ENCODE data around the gene KIFC3. TPM values are rescaled to one million over a fixed set of nuclear protein-coding genes. Genes with fewer than 3 reads are reported as not detected.
"Not testable (repeated sequence)": the region's sequence is repeated elsewhere in the genome, so short reads cannot be mapped to it uniquely, and the experiment has no call there.

The KIFC3 gene
- total RNA-seq, 1 donor from 2014 or later: 25.1 TPM

GRCh38 chr16:57797526-57798266 is 4.6 kb downstream of the KIFC3 start:
- Mint-ChIP-seq H3K27ac (ENCODE audit: unreplicated experiment) (no peak overlapping the region), H3K27me3 (ENCODE audit: low read depth) (no peaks in the 10 kb centered on the region), H3K4me3 (no peak overlapping the region), H3K9me3 (no peaks in the 10 kb centered on the region), H3K4me1 (peaks cover 33% of the 10 kb centered on the region), H3K36me3 (ENCODE audit: low read depth) (no peaks in the 10 kb centered on the region)
- no peak for DNase-seq (ENCODE audit: low read depth, low spot score)
- TF ChIP-seq CTCF (conservative IDR thresholded peaks at IDR 0.05): no peak

- no peak for TF ChIP-seq CTCF (conservative IDR thresholded peaks at IDR 0.05)
- Mint-ChIP-seq H3K4me1 (peaks cover 30% of the 10 kb centered on the region), H3K27me3 (ENCODE audit: low read depth) (no peaks in the 10 kb centered on the region), H3K27ac (ENCODE audit: unreplicated experiment) (no peak overlapping the region), H3K9me3 (no peaks in the 10 kb centered on the region), H3K36me3 (ENCODE audit: low read depth) (no peaks in the 10 kb centered on the region), H3K4me3 (no peak overlapping the region)
- DNase-seq (ENCODE audit: low read depth, low spot score): no peak
Measured at GRCh38 chr16:57797216-57797525, 5.1 kb downstream of the KIFC3 start.

GRCh38 chr16:57796014-57796413 is 6.3 kb downstream of the KIFC3 start:
- not testable (repeated sequence) for H3K27ac Mint-ChIP-seq (ENCODE audit: unreplicated experiment); DNase-seq (ENCODE audit: low read depth, low spot score); H3K27me3 Mint-ChIP-seq (ENCODE audit: low read depth); H3K36me3 Mint-ChIP-seq (ENCODE audit: low read depth); H3K9me3 Mint-ChIP-seq; H3K4me3 Mint-ChIP-seq
- peaks cover 24% of the 10 kb centered on the region for H3K4me1 Mint-ChIP-seq

GRCh38 chr16:57795431-57795878 is 6.8 kb downstream of the KIFC3 start:
- DNase-seq (ENCODE audit: low read depth, low spot score): no peak
- H3K4me3 Mint-ChIP-seq: no peak overlapping the region
- no peaks in the 10 kb centered on the region for H3K36me3 Mint-ChIP-seq (ENCODE audit: low read depth)
- no peaks in the 10 kb centered on the region for H3K9me3 Mint-ChIP-seq
- no peak overlapping the region for H3K27ac Mint-ChIP-seq (ENCODE audit: unreplicated experiment)
- no peaks in the 10 kb centered on the region for H3K27me3 Mint-ChIP-seq (ENCODE audit: low read depth)
- TF ChIP-seq CTCF (conservative IDR thresholded peaks at IDR 0.05): peak; percentile 60
- peaks cover 18% of the 10 kb centered on the region for H3K4me1 Mint-ChIP-seq

GRCh38 chr16:57794849-57795430 is 7.4 kb downstream of the KIFC3 start:
- Mint-ChIP-seq H3K4me1 (peaks cover 13% of the 10 kb centered on the region), H3K27ac (ENCODE audit: unreplicated experiment) (no peak overlapping the region)
- DNase-seq (ENCODE audit: low read depth, low spot score): no peak

More at GRCh38 chr16:57794849-57795430, 7.4 kb downstream of the KIFC3 start:
- no peak for TF ChIP-seq CTCF (conservative IDR thresholded peaks at IDR 0.05)
- H3K36me3 Mint-ChIP-seq (ENCODE audit: low read depth): no peaks in the 10 kb centered on the region
- H3K9me3 Mint-ChIP-seq: no peaks in the 10 kb centered on the region
- H3K4me3 Mint-ChIP-seq: no peak overlapping the region
- no peaks in the 10 kb centered on the region for H3K27me3 Mint-ChIP-seq (ENCODE audit: low read depth)
